Astrocyte (in vitro differentiated cells and primary cell): Measurements from ENCODE around the gene CDHR2. TPM values are rescaled to one million over a fixed set of nuclear protein-coding genes. Genes with fewer than 3 reads are reported as not detected.
"Not testable (repeated sequence)": the region's sequence is repeated elsewhere in the genome, so short reads cannot be mapped to it uniquely, and the experiment has no call there.

Experiments
- DNase-seq: peaks from one replicate; pipeline ENCODE4 v3.0.0-alpha.2; 2010; ENCODE audit warnings: low read depth
- FAIRE-seq: peaks from 2 replicates; lab custom pipeline; 2011; peaks lifted over from hg19 to GRCh38; lab: Jason Lieb, UNC
- H2AFZ ChIP-seq: 2 replicates; pipeline ENCODE4 v1.6.0; 2012; ENCODE audit warnings: low read depth, low read length, inconsistent platforms
- H3K27ac ChIP-seq: 2 replicates; pipeline ENCODE4 v1.5.1; 2011; ENCODE audit warnings: low read depth, low read length, inconsistent platforms
- H3K27me3 ChIP-seq: 2 replicates; pipeline ENCODE4 v1.6.0; 2011; ENCODE audit warnings: low read length, inconsistent platforms; ENCODE audit not compliant: insufficient read depth
- H3K36me3 ChIP-seq: 2 replicates; pipeline ENCODE4 v1.5.1; 2011; ENCODE audit warnings: low read length, inconsistent platforms; ENCODE audit not compliant: insufficient read depth
- H3K4me1 ChIP-seq: 2 replicates; pipeline ENCODE4 v1.5.1; 2011; ENCODE audit warnings: low read length, inconsistent platforms; ENCODE audit not compliant: insufficient read depth
- H3K4me2 ChIP-seq: 2 replicates; pipeline ENCODE4 v1.6.0; 2012; ENCODE audit warnings: low read length, inconsistent platforms
- H3K4me3 ChIP-seq: 2 replicates; pipeline ENCODE4 v1.5.1; 2011; ENCODE audit warnings: low read depth, mild to moderate bottlenecking, low read length, inconsistent platforms; ENCODE audit not compliant: insufficient read depth
- H3K79me2 ChIP-seq: 2 replicates; pipeline ENCODE4 v1.6.0; 2012; ENCODE audit warnings: mild to moderate bottlenecking, low read length, inconsistent platforms; ENCODE audit not compliant: insufficient read depth
- H3K9ac ChIP-seq: 2 replicates; pipeline ENCODE4 v1.6.0; 2012; ENCODE audit warnings: mild to moderate bottlenecking, low read length, inconsistent platforms
- H3K9me3 ChIP-seq: 2 replicates; pipeline ENCODE4 v1.5.1; 2012; ENCODE audit warnings: low read depth, mild to moderate bottlenecking, low read length, inconsistent platforms; ENCODE audit not compliant: insufficient read depth
- H4K20me1 ChIP-seq: 2 replicates; pipeline ENCODE4 v1.6.0; 2012; ENCODE audit warnings: low read length, inconsistent platforms; ENCODE audit not compliant: insufficient read depth
- H3K27ac Mint-ChIP-seq: one replicate; pipeline ENCODE4 v1.8.0; 2021; ENCODE audit warnings: mild to moderate bottlenecking, mixed read lengths; ENCODE audit not compliant: unreplicated experiment
- H3K27me3 Mint-ChIP-seq: one replicate; pipeline ENCODE4 v1.8.0; 2021; ENCODE audit warnings: low read depth, mixed read lengths; ENCODE audit not compliant: unreplicated experiment
- H3K36me3 Mint-ChIP-seq: one replicate; pipeline ENCODE4 v1.8.0; 2021; ENCODE audit warnings: low read depth, mixed read lengths; ENCODE audit not compliant: unreplicated experiment
- H3K4me1 Mint-ChIP-seq: one replicate; pipeline ENCODE4 v1.8.0; 2021; ENCODE audit warnings: low read depth, mixed read lengths; ENCODE audit not compliant: unreplicated experiment
- H3K4me3 Mint-ChIP-seq: one replicate; pipeline ENCODE4 v1.8.0; 2021; ENCODE audit warnings: mild to moderate bottlenecking, moderate library complexity, mixed read lengths; ENCODE audit not compliant: unreplicated experiment
- H3K9me3 Mint-ChIP-seq: one replicate; pipeline ENCODE4 v1.8.0; 2021; ENCODE audit warnings: mild to moderate bottlenecking, mixed read lengths; ENCODE audit not compliant: unreplicated experiment
- EZH2 ChIP-seq: IDR thresholded peaks from 2 replicates; pipeline ENCODE4 v1.6.1; 2012; ENCODE audit warnings: mild to moderate bottlenecking, low read length, inconsistent platforms; ENCODE audit not compliant: insufficient read depth
- total RNA-seq: library from RNA; stranded (reverse); gene quantifications from 2 replicates; pipeline ENCODE4 v1.2.1, GENCODE V29; 2021
- TF ChIP-seq, protein P1 (sequence below): IDR thresholded peaks from 2 replicates; pipeline ENCODE4 v1.5.1; 2011; ENCODE audit warnings: low read depth, mild to moderate bottlenecking, inconsistent platforms, low read length, moderate library complexity; ENCODE audit not compliant: insufficient read depth

CDHR2 gene
- total RNA-seq, 1 donor from 2014 or later, result 0.43 TPM

DNA sequence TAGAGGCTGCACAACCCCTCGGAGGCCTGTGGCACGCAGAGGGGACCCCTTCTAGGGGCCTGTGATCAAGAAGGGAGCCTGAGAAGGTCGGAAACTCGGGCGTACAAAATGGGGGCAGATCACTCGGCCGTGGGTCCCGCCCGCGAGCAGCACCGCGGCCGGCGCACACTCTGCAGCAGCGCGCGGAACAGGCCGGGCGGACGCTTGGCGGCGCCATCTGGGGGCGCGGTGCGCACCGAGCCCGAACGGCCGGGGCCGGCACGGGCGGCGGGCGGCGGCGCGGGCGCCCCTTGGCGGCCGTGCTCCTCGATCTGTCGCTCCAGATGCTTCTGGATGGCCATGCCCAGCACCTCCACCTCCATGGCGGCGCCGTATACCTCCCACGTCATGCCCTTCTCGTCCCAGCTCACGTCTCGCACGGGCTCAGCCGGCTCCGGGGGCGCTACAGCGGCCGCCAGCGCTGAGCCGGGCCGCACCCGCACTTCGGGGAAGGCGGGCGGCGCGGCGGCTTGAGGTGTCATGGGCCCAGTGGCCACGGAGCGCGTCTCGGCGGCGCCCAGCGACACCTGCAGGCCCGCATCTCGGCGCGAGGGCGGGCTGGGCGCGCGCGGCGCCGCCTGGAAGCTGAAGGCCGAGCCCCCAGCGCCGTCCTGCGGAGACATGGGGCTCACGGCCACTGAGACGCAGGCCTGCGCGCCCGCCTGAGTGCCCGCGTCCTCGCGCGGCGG lies 47.7 kb downstream of the CDHR2 start:
- Mint-ChIP-seq H3K9me3 (peaks cover 7% of the 10 kb centered on the region), H3K4me1 (peaks cover 5% of the 10 kb centered on the region), H3K27me3 (peaks cover 45% of the 10 kb centered on the region), H3K27ac (no peak overlapping the region), H3K36me3 (peaks cover 13% of the 10 kb centered on the region), H3K4me3 (no peak overlapping the region)
- Histone ChIP-seq H3K9me3 (peaks cover 5% of the 10 kb centered on the region), H3K9ac (no peak overlapping the region), H2AFZ (no peak overlapping the region), H4K20me1 (peaks cover 10% of the 10 kb centered on the region), H3K4me1 (no peaks in the 10 kb centered on the region), H3K27me3 (no peaks in the 10 kb centered on the region), H3K27ac (no peak overlapping the region), H3K4me2 (peak overlapping the region; percentile 41), H3K4me3 (no peak overlapping the region), H3K79me2 (no peaks in the 10 kb centered on the region), H3K36me3 (no peaks in the 10 kb centered on the region)
- TF ChIP-seq, protein P1, sequence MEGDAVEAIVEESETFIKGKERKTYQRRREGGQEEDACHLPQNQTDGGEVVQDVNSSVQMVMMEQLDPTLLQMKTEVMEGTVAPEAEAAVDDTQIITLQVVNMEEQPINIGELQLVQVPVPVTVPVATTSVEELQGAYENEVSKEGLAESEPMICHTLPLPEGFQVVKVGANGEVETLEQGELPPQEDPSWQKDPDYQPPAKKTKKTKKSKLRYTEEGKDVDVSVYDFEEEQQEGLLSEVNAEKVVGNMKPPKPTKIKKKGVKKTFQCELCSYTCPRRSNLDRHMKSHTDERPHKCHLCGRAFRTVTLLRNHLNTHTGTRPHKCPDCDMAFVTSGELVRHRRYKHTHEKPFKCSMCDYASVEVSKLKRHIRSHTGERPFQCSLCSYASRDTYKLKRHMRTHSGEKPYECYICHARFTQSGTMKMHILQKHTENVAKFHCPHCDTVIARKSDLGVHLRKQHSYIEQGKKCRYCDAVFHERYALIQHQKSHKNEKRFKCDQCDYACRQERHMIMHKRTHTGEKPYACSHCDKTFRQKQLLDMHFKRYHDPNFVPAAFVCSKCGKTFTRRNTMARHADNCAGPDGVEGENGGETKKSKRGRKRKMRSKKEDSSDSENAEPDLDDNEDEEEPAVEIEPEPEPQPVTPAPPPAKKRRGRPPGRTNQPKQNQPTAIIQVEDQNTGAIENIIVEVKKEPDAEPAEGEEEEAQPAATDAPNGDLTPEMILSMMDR, result no peak
- TF ChIP-seq EZH2, result no peak
- no peak for DNase-seq
- no peak for FAIRE-seq

DNA sequence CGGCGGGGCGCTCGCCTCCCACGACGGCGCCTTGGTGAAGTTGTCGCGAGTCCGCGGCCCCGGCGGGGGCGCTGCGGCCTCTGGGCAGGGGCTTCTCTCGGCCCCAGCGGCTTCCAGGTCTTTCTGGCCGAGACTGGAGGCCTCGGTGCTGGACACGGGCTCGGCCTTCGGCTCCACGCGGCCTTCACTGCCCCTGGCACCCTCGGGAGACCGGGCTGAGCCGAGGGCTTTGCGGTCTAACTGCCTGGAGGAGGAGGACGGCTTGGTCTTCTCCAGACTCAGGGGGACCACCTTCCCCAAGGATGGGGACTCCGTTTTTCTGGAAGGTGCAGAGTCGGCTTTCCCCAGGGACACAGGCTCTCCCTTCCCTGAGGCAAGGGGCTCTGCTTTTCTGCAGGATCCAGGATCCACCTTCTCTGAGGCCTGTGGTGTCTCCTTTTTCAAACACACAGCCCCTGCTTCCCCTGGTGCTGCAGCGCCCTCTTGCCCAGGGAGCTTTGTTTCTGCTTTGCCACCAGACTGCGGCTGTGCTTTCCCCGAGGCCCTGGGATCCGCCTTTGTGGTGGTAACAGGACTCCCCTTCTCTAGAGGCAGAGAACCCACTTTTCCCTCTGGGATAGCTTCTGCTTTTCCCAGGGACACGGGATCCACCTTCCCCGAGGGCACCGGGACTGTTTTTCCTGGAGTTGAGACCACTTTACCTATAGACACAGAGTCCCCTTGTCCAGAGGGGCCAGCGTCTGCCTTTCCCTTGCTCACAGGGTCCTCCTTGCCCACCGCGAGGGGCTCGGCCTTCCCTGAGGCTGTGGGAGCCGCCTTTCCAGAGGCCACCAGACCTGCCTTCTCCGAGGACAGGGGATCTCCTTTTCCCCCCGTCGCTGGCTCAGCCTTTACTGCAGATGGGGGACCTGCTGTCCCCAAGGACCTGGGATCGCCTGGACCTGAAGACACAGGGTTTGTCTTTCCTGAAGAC lies 48.6 kb downstream of the CDHR2 start:
- Histone ChIP-seq H3K36me3 (no peaks in the 10 kb centered on the region), H3K79me2 (no peaks in the 10 kb centered on the region), H3K4me1 (no peaks in the 10 kb centered on the region), H3K27me3 (no peaks in the 10 kb centered on the region), H4K20me1 (peaks cover 16% of the 10 kb centered on the region), H3K4me3 (no peak overlapping the region), H2AFZ (no peak overlapping the region), H3K4me2 (no peak overlapping the region), H3K9ac (no peak overlapping the region), H3K27ac (no peak overlapping the region), H3K9me3 (no peaks in the 10 kb centered on the region)
- peaks cover 7% of the 10 kb centered on the region for H3K9me3 Mint-ChIP-seq
- DNase-seq (no peak), FAIRE-seq (no peak)
- H3K27ac Mint-ChIP-seq, result no peak overlapping the region
- peaks cover 13% of the 10 kb centered on the region for H3K36me3 Mint-ChIP-seq
- peaks cover 5% of the 10 kb centered on the region for H3K4me1 Mint-ChIP-seq
- no peak overlapping the region for H3K4me3 Mint-ChIP-seq
- TF ChIP-seq EZH2, result no peak
- TF ChIP-seq, protein P1, result no peak
- peaks cover 50% of the 10 kb centered on the region for H3K27me3 Mint-ChIP-seq

DNA sequence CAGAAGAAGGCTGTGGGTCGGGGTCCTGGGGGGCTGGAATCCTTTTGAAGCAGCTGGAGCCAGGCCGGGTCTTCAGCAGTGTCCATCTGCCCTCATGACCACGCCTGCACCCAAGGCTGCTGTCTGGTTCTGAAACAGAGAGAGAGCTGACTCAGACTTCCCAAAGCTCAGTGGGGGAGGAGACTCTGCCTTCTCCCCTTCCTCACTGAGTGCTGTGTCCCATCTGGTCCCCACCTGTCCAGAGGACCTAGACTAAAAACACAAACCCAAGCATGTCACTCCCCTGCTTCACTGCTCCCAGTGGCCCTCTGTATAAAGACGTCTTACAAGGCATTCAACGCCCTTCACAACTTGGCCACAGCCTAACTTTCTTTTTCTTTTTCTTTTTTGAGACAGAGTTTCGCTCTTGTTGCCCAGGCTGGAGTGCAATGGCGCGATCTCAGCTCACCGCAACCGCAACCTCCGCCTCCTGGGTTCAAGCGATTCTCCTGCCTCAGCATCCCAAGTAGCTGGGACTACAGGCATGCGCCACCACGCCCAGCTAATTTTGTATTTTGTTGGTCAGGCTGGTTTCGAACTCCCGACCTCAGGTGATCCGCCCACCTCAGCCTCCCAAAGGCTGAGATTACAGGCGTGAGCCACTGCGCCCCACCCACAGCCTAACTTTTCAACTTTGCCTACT lies 50.7 kb downstream of the CDHR2 start:
- DNase-seq, H3K27ac Mint-ChIP-seq, H3K9me3 Mint-ChIP-seq, H3K9ac ChIP-seq, H3K27ac ChIP-seq, H3K79me2 ChIP-seq, H3K4me1 ChIP-seq, H3K4me3 Mint-ChIP-seq, FAIRE-seq, H3K4me2 ChIP-seq, H3K4me1 Mint-ChIP-seq, H2AFZ ChIP-seq, H3K4me3 ChIP-seq, H3K36me3 ChIP-seq, H3K27me3 ChIP-seq, H3K9me3 ChIP-seq: not testable (repeated sequence)
- H4K20me1 ChIP-seq, result peaks cover 32% of the 10 kb centered on the region
- H3K36me3 Mint-ChIP-seq, result peaks cover 10% of the 10 kb centered on the region
- H3K27me3 Mint-ChIP-seq, result peaks cover 40% of the 10 kb centered on the region
